Activated T-helper 1 cell treated with Interleukin-2 at 50 U/mL for 16 hours (primary cell): Measurements from ENCODE around the gene DNLZ.
"Not testable (repeated sequence)": the region's sequence is repeated elsewhere in the genome, so short reads cannot be mapped to it uniquely, and the experiment has no call there.

Experiments
- DNase-seq: peaks from one replicate; pipeline ENCODE4 v3.0.0-alpha.2; 2020; ENCODE audit warnings: low read depth

DNLZ gene

DNA sequence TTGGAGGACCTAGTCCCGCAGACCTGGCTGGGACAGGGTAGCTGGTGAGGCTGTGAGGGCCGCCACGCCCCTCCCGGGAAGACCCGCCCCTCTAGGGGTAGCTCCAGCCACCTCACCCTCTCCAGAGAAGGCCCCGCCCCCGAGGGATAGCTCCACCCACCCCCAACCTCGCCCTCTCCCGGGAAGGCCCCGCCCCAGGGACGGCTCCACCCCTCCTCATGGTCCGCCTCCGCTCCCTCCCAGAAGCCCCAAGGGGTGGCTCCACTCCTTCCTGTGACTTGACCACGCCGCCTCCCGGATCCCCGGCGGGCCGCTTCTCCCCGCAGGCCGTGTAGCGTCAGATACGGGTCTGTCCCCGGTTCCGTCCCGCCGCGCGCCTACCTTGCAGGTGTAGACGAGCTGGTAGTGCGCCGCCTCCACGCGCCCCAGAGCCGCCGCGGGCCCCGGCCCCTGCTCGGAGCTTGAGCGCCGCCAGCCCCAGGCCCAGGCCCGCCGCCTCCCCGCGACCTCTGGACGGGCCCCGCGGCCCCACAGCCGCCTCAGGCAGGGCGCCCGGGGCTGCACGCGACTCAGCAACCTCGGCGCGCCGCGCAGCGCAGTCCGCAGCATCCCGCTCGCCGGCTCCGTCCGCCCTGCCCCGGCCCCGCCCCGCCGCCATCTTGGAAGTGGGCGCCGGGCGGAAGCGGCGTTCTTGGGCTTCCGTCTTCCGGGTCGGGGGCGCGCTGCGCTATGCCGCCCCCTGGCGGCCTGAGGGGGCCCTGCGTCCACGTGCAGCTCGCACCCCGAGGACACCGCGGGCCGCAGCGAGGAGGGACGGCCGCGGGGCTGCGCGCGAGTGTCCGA is at the start of gene DNLZ:
DNLZ (minus strand) TSS at position 639 of the 843 bp plus-strand sequence; CDS start at position 609, 30 bp downstream.
- peak; percentile 85 for DNase-seq

DNA sequence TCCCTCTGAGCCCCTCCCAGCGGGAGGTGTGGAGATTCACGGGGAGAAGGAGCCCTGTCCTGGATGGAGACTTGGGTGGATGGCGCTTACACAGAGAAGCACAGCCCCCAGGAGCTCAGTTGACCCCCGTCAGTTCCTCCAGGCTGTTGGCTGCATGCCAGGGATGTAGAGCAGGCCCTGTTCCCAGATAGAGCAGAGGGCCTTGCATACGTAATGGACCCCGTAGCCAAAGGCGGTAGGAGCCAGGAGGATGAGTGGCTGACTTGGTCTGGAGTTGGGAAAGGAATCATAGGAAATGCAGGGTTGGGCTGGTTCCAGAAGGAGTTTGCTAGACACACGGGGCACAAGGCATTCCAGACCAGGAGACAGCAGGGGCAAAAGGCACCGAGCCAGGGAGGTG is 49.4 kb upstream of the DNLZ start:
- DNase-seq: no peak

DNA sequence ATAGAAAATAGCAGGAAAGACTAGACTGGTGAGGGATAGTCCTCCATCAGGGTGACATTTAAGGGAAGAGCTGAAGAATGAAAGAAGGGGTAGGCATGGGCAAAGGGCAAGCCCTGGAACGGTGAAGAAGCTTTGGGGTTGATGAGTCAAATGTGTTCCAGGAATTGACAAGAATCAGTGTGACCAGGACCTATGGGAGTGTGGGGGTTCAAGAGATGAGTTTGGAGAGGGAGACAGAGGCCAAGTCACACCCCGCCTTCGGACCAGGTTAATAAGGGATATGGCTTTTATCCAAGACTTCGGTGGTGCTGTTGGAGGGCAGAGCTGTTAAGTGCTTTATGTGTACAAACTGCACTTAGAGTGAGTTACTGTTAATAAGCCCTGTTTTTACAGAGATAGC is 47.8 kb upstream of the DNLZ start:
- DNase-seq: no peak

DNA sequence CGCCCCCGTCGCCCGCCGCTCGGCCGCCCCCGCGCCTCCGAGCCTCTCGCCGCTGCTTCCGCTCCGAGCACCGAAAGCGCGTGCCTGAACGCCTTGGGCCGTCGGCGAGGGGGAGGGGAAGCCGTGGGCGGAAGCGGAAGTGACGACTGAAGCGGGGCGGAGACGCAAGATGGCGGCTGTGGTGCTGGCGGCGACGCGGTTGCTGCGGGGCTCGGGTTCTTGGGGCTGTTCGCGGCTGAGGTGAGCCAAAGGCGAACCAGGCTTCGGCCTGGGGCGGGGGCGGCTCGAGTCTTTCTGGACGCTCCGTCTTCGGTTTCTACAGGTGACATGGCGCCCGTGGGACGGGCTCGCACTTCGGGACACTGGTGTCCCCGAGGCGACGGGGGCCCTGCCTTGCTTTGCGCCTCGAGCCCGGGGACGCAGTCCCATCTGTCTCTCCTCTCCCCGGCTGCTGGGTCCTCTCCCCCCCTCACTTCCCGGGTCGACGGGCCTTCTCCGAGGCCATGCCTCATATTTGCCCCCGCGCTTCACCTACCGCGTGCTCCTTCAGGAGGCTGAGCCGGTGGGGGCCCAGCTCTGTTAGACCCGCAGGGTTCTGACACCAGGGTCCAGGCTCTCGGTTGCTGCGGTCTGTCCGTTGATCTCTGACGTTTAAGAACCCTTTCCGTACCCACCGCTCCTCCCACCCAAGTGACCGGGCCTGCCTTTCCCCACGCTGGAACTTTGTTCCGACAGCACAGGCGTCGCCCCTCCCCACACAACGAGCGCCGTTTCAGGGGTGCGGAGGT is 47.1 kb upstream of the DNLZ start, which contains the start of the genes ENTR1 and PMPCA:
ENTR1 (minus strand) TSS at position 115 of the 788 bp plus-strand sequence. CDS start 217 bp downstream, outside the sequence.
PMPCA (plus strand) TSS at position 159 of the 788 bp plus-strand sequence; CDS start at position 170, 11 bp downstream.
- DNase-seq: peak; percentile 91

DNA sequence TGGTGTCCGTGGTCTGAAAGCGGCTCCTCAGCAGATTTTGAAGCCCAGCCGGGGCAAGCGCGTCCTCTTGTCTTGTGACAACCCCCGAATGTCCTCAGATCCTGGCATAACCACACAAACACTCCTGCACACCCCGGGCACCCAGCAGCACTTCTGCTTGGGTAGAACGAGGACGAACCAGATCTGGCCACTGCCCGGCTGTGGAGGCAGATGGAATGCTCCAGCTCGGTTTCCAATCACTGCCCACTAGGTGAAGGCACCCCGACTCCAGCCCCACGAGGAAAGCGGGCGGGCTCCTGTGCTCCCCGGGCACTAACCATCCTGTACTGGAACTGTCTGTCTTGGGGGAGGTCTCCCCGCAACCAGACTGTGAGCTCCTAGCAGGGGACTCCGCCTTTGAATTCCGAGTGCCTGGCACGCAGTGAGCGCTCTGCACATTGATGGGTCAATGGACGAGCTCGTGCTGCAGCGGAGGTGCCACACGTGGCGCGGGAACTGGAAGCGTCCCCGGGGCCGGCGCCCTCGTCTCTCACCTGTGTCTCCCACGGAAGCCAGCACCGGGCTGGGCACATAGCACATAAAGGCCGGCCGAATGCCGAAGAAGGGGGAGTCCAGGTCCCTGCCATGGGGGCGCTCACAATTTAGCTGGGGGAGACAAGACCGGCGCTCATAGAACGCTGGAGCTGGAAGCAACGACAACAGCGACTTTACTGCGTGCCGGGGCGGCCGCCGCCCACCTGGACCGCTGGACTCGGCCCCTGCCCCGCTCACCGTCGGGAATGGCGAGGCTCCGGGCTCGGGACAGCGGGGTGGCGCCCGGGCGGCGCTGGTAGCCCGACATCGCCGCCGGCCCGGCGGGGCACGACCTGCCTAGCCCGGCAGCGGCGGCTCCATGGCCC is 46.3 kb upstream of the DNLZ start:
- DNase-seq: no peak

DNA sequence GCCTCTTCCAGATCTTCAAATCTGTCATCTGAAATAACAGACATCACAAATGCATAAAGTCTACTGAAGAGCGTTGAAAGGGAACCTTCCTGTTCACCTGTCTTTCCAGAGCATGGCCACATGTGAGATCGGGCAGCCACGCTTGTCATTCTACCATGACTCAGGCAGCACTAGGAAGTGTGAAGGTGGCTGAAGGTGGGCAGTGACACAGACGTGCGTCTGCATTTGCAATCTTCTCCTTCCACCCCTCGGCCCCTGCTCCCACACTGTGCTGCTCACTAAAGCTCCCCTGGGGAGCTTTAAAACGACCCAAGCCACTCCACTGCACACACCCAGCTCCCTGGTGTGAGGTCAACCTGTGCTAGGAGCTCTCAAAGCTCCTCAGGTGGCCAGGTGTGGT is 44.4 kb upstream of the DNLZ start:
- DNase-seq: no peak

DNA sequence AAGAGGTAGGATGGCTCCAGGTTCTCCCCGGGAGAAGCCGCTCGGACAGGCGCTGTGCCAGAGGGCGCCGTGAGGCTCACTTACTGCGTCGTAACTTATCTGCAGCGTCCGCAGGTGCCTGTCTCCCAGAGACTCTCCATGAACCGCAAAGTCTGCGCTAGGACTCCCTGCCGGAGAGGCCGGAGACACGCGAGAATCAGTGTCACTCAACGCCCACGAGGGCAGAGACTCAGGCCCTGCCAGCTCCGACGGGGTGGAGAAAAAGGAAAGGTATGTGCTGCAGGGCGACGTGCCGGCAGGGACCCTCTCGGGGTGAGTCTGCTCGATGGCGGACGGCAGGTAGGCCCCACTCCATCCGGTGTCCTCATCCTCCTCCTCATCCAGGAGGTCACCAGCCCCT is 43.5 kb upstream of the DNLZ start:
- not testable (repeated sequence) for DNase-seq

DNA sequence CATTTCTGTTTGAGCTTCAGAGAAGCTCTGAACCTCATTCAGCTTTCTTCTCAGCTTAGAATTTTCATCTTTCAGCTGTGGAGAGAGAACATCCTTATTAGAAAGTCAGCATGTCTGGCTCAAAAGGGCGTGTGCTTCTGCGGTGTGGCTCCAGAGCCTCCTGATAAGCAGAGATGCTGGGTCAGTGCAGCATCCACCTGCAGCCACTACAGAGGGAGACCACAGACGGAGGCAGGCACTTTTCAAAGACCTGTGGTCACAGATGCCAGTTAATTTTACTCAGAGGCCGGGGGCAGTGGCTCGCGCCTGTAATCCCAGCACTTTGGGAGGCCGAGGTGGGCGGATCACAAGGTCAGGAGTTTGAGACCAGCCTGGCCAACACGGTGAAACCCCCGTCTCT is 42.4 kb upstream of the DNLZ start:
- not testable (repeated sequence) for DNase-seq

DNA sequence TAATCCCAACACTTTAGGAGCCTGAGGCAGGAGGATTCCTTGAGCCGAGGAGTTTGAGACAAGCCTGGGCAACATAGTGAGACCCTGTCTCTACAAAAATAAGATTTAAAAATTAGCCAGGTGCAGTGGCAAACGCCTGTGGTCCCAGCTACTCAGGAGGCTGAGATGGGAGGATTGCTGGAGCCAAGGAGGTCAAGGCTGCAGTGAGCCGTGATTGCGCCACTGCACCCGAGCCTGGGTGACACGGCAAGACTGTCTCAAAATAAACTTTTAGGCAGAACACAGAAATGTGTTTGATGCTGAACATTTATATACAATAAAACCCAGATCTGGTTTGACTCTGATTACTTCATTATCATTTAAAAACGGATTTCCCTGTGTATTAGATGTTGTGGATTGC is 41.9 kb upstream of the DNLZ start:
- no peak for DNase-seq

DNA sequence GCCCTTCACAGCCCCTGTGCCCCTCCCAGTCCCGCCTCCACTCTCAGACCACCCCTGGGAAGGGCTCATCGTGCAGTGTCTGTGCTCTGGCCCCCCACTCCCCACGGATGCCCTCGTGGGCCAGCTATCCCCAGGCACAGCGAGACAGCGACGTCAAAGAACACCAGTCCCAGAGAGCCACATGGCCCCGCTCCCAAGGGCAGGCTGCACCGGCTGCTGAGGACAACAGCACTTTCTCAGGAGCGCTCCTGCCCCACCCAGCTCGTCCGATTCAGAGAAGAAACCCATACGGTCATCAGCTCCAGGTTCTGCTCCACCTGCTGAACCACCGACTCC is 41.2 kb upstream of the DNLZ start:
- no peak for DNase-seq

DNA sequence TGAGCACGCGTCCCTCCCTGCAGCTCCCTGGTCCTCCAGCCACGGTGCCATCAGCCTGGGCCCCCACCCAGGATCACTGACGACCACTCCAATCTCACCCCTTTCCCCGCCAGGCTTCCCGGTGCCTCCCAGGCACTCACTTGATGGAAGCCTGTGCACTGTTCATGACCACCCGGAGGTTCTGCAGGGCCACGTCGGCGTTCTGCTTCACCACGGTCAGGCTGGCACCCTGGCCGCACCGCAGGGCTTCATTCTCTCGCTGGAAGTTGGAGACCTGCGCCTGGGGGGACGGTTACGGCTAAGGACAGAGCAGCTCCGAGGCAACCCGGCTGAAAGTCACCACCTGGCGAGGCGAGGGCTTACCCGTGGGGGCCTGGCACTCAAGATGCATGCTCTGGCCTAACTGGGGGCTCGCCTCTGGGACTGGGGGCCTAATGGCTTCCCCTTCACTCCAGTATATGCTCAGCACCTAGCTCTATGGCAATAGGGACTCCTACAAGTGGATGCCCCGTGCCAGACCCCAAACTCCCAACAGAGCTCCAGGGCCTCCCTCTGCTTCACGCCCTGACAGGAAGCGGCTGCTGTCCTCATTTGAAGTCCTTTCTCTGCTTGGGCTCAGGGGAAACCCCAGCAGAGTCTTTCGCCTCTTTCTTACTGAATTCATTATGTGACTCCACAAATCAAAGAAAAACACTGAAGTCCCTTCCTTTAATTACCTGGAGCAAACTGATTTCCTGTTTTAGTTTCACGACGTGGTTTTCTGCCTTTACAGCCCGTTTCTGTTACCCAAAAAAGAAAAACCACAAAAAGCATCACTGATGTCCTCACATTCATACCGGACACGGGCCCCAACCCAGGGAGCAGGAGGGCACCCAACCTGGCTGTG is 40.6 kb upstream of the DNLZ start:
- no peak for DNase-seq

DNA sequence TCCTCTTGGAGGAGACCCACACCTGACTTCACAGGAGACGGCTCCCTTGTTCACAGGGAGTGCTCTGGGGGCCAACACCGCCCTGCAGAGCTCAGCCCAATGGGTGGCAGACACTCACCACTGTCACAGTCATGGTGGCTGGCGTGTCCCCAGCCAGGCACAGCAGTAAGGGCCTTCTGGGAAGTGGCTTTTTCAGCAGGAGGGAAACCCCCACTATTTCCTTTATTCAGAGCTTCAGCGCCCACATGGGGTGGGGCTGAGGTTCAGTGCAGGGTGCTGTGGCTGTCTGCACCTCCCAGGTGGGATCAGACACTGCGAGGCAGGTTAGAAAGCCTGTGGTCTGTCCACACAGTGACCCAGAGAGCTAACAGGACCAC is 40.0 kb upstream of the DNLZ start:
- DNase-seq: peak; percentile 56

DNA sequence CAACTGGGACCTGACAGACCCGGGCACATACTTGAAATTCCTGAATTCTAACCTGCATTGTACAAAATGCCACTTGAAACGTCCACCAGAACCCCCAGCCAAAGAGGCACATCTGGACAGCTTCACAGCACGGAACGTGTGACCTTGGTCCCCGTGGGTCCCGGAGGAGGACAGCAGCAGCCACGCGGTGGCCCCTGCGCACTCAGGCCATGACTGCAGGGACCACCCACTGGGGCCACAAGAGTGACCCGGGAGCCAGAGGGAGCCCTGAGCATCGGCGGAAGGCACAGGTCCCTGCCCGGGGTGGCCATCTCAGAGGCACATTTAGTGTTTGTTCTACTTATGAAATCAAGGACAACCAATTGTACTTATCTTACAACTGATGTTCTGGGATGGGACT is 38.5 kb upstream of the DNLZ start:
- no peak for DNase-seq

DNA sequence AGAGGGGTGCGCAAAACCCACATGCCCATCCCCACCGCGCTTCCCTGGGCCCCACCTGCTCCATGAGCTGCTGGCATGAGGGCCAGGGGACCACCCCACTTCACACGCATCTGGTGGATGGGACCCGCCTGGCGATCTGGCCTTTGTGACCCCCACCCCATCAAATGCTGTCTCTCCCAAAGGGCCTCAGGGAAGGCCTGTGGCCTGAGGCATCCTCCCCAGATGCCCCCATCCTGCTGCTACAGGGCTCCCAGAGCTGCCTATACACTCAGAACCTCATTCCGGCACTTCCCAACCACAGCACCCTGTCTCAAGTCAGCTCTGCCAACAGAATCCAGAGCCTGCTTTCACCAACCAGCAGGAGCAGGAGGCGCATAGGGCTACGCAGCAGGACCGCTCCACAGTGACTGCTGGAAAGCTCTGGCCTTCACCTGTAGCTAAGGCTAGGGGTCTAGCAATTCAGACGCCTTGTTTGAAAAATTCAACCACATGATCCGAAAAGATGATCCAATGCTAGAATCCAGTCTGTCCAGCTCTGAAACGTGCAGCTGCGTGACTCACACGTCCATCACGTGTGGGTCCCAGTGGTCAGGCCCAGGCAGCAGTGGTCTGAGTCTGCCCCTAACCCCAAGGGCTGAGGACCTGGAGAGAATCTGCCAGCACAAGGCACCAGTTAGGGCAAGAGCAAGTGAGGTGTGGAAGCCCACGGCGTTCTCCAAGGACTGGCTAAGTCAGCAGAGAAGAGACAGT is 37.8 kb upstream of the DNLZ start:
- no peak for DNase-seq

DNA sequence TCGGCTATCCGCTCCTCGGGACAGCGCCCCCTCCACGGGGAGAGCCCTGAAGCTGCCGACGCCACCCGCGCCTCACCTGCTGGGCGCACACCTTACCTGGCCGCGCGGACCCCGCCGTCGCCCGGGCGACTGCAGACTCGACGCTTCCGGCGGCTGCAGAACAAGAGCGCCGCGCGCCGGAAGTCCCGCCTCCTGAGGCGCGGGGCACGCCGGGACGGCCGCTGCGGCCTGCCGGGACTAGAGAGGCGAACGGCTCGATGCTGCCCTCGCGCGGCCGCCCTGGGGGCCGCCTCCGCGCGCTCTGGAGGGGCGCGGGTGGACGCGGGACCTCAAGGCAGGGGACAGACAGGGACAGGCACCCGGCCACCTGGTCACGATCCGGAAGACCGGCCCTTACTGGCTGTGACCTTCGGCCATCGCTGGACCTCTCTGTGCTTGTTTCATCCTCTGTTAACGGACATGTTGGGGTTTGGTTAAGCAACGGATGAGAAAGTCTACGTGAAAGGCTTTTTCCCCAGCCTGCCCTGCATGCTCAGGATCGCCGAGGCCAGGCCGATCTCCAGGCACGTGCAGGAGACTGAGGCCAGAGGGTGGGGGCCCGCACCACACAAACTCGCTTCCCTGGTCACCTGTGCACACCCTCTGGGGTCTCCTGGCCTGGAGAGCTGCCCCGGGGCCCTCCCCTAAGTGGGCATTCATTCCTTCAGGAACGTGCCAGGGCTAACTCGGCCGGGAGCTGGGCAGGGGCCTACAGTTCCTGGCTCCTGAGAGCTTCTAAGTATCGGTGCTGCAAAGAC is 36.7 kb upstream of the DNLZ start, which contains the start of gene SNAPC4:
SNAPC4 (minus strand) TSS at position 133 of the 797 bp plus-strand sequence. CDS start 1,742 bp downstream, outside the sequence.
- DNase-seq: peak; percentile 82

DNA sequence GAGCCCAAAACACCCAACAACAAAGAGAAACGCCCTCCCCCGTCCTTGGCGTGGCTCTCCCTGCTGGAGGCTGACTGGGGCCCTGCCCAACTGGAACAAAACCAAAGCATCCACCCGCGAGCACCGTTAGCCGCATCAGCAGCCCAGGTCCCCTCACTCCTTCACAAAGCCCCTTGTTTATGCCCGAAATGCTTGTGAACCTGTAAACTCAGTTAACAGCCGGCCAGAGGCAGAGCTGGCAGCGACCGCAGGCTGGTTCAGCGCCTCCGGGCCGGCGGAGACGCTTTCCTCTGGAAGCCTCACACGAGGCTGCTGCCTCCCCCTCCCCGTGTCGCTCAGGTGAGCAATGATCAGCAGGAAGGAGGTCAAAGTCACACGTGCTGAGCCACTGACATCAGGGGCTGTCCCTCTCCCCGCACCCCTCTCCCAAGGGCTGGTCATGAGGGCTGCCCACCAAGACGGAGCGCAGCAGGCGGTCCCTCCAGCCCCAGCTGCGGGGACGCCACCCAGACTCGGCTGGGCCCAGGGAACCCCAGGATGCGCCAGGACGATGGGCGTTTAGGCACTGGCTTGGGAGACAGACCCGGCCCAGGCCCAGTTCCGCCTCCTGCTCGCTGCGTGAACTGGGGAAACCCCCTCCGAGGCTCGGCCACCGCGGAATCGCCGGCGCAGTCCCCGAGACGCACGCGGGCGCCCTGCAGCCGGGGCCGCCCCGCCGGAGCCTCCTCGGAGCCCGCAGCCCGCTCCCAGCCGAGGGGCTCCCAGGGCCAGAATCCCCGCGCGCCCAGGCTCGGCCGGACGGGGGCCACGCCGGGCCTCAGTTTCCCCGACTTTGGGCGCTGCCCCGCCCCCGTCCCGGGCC is 35.9 kb upstream of the DNLZ start:
- no peak for DNase-seq

DNA sequence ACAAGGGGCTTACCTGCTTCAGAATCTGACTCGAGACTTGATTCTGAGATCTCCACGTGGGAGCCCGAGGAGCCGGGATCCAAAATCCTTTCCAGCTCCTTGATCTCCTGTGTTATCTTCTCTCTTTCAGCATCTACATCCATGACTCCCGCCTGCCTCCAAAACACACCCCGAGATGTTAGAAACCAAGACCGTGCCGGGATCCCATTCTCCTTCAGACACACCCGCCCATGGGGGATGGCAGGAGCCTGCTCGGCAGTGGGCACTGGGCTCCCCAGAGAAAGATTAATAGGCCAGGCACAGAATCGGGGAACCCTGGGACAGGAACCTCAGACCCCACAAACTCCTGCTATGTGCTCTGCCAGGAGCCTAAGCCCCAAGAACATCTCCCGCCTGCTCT is 34.7 kb upstream of the DNLZ start:
- DNase-seq: no peak

DNA sequence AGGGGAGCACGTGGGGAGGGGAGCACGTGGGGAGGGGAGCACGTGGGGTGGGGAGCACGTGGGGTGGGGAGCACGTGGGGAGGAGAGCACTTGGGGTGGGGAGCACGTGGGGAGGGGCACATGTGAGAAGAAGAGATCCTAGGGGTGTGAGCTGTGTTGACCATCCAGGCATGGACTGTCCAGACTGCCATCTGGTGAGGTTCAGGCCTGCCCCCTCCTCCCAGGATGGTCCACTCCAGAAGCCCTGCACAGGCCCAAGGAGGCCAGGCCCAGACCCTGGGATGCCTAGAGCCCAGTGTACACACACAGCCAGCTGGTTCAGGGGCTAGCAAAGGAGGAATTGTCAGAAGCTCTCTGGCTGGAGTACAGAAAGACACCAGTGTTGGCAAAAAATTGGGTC is 34.1 kb upstream of the DNLZ start:
- DNase-seq: no peak

DNA sequence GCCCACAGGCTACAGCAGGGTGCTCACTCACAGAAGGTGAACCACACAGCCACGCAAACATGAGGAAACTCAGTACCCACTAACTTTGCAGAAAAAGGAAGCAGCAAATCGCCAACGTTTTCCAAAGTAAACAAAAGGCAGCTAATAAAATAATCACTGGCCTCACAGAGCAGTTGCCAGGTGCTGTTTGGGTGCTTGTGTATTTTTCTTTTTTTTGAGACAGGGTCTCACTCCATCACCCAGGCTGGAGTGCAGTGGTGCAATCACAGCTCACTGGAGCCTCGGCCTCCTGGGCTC is 32.6 kb upstream of the DNLZ start:
- no peak for DNase-seq
